Medulla oblongata (tissue), 1 donor: ENCODE measurements around the gene IL32.

Experiments used
- DNase-seq: peaks from one replicate; pipeline ENCODE4 v3.0.0-alpha.2; 2015; ENCODE audit errors: extremely low spot score

IL32 gene

GRCh38 chr16:3115561-3115960, 50.1 kb downstream of the IL32 start:
- no peak for DNase-seq

- DNase-seq = no peak
These were observed 52.9 kb downstream of the IL32 start for GRCh38 chr16:3118204-3118790.

- DNase-seq = no peak
These were observed 53.4 kb downstream of the IL32 start for GRCh38 chr16:3118846-3119245.
